PC-3 (cell line): ENCODE measurements around the gene GTPBP2. TPM values are rescaled to one million over a fixed set of nuclear protein-coding genes. Genes with fewer than 3 reads are reported as not detected.
A peak's percentile ranks its signal among the peaks of the same experiment; 100 is the strongest.

ENCODE experiments used
- ATAC-seq: fragments of 200-7000 bp; cut with Tn5 transposase; 2 replicates; pipeline ENCODE4 v1.9.1; 2020; ENCODE audit warnings: mild to moderate bottlenecking, moderate library complexity
- BruUV-seq: library from RNA; stranded (reverse); fragments of 400-500 nt; replicated peaks from 2 replicates; lab custom pipeline; 2021; lab: Mats Ljungman, UMichigan
- CTCF ChIA-PET: fragments of 300-600 bp; sonication (Branson Sonifier 250); formaldehyde crosslinking; loops from one replicate; lab custom pipeline; 2022; ENCODE audit warnings: antibody characterized with exemption; lab: Charles Lee
- POLR2A ChIA-PET: fragments of 300-600 bp; sonication (Branson Sonifier 250); formaldehyde crosslinking; loops from one replicate; lab custom pipeline; 2022; ENCODE audit warnings: antibody characterized with exemption; ENCODE audit not compliant: unreplicated experiment; lab: Charles Lee
- DNase-seq: peaks from one replicate; pipeline ENCODE4 v3.0.0-alpha.2; 2015
- H2AFZ ChIP-seq: fragments of 300-600 bp; sonication (generic); 2 replicates; pipeline ENCODE4 v1.6.0; 2016; ENCODE audit warnings: antibody characterized with exemption, low read length
- H3F3A ChIP-seq: fragments of 300-600 bp; sonication (generic); one replicate; pipeline ENCODE4 v1.6.0; 2017; ENCODE audit warnings: antibody characterized with exemption, low read length, control low read depth, mild to moderate bottlenecking; ENCODE audit not compliant: unreplicated experiment
- H3K27ac ChIP-seq: fragments of 300-600 bp; sonication (generic); 2 replicates; pipeline ENCODE4 v1.5.1; 2016; ENCODE audit warnings: mild to moderate bottlenecking, low read length
- H3K27me3 ChIP-seq: fragments of 300-600 bp; sonication (generic); 2 replicates; pipeline ENCODE4 v1.6.1; 2016; ENCODE audit warnings: low read length, mixed read lengths
- H3K36me3 ChIP-seq: fragments of 300-600 bp; sonication (generic); 2 replicates; pipeline ENCODE4 v1.6.1; 2016; ENCODE audit warnings: low read depth, mixed run types, low read length, mixed read lengths
- H3K4me1 ChIP-seq: fragments of 300-600 bp; sonication (generic); 2 replicates; pipeline ENCODE4 v1.5.1; 2016; ENCODE audit warnings: low read length; ENCODE audit not compliant: insufficient read depth
- H3K4me2 ChIP-seq: fragments of 300-600 bp; sonication (generic); 2 replicates; pipeline ENCODE4 v1.6.0; 2016; ENCODE audit warnings: low read length
- H3K4me3 ChIP-seq: fragments of 300-600 bp; sonication (generic); 2 replicates; pipeline ENCODE4 v1.5.1; 2016; ENCODE audit warnings: mild to moderate bottlenecking, low read length, mixed read lengths
- H3K79me2 ChIP-seq: fragments of 300-600 bp; sonication (generic); 2 replicates; pipeline ENCODE4 v1.6.1; 2017; ENCODE audit warnings: low read length, mixed read lengths
- H3K9ac ChIP-seq: fragments of 300-600 bp; sonication (generic); 2 replicates; pipeline ENCODE4 v1.6.0; 2016; ENCODE audit warnings: mild to moderate bottlenecking, low read length
- H3K9me2 ChIP-seq: fragments of 300-600 bp; sonication (generic); replicated peaks from 2 replicates; pipeline ENCODE4 v1.6.1; 2016; ENCODE audit warnings: mixed run types, low read length, mixed read lengths
- H3K9me3 ChIP-seq: fragments of 300-600 bp; sonication (generic); 2 replicates; pipeline ENCODE4 v1.6.1; 2016; ENCODE audit warnings: low read length, mixed read lengths
- H4K20me1 ChIP-seq: fragments of 300-600 bp; sonication (generic); 2 replicates; pipeline ENCODE4 v1.6.1; 2016; ENCODE audit warnings: low read length, mixed read lengths
- CTCF ChIP-seq: fragments of 300-600 bp; sonication (generic); conservative IDR thresholded peaks from 2 replicates; pipeline ENCODE4 v1.5.1; 2017; ENCODE audit warnings: antibody characterized with exemption, low read depth, mild to moderate bottlenecking, low read length
- EZH2 ChIP-seq: fragments of 300-600 bp; sonication (generic); IDR thresholded peaks from one replicate; pipeline ENCODE4 v1.6.1; 2017; ENCODE audit warnings: antibody characterized with exemption, mild to moderate bottlenecking, low read length; ENCODE audit not compliant: unreplicated experiment
- EZH2phosphoT487 ChIP-seq: fragments of 300-600 bp; sonication (generic); IDR thresholded peaks from 2 replicates; pipeline ENCODE4 v1.6.1; 2018; ENCODE audit warnings: mild to moderate bottlenecking, antibody characterized with exemption, low read length, borderline replicate concordance
- intact Hi-C: fragments of 100-400 bp; cut with micrococcal nuclease; formaldehyde crosslinking; loops from 2 replicates; pipeline ENCODE4 v1.9.0; 2023
- total RNA-seq: library from RNA; depleted of rRNA; stranded (reverse); fragments of >200 nt; gene quantifications from 2 replicates; pipeline ENCODE4 v1.2.3, GENCODE V29; 2014

The GTPBP2 gene
- total RNA-seq, 1 experiment from 2014 or later: 38.1 TPM

- H3K9me3 ChIP-seq: no peaks in the 10 kb centered on the region
- no peaks in the 10 kb centered on the region for H3K27me3 ChIP-seq
- no peaks in the 10 kb centered on the region for H3K9me2 ChIP-seq
- peaks cover 19% of the 10 kb centered on the region for H3K36me3 ChIP-seq
- ChIA-PET CTCF (interaction anchor here (0.5 to 1.1 kb wide), 3 partner anchors 100 to 103 kb away, joined by 3 to 5 read pairs (median 3); partner anchors contain the start of gene VEGFA), POLR2A (no interaction called here)
- H3K4me1 ChIP-seq: peaks cover 42% of the 10 kb centered on the region
- no peaks in the 10 kb centered on the region for H3K79me2 ChIP-seq
- TF ChIP-seq EZH2 (no peak), CTCF (no peak), EZH2phosphoT487 (no peak)
- H3K4me2 ChIP-seq: peak overlapping the region; percentile 35
- DNase-seq (peak; percentile 77), ATAC-seq (no peak)
- H3K4me3 ChIP-seq: no peak overlapping the region
- H3K9ac ChIP-seq: peak overlapping the region; percentile 6; the same call in 1 of the 2 replicates
- BruUV-seq: no TSS peak
- H2AFZ ChIP-seq: no peak overlapping the region
- H3K27ac ChIP-seq: peak overlapping the region; percentile 80
- intact Hi-C loops: loop anchor here (5.0 to 10.0 kb wide), 2 partner anchors 55 to 82 kb away; no protein-coding TSS in a partner anchor
- H3F3A ChIP-seq: no peaks in the 10 kb centered on the region
- H4K20me1 ChIP-seq: no peaks in the 10 kb centered on the region
Observed at GRCh38 chr6:43669922-43670622, 41.0 kb upstream of the GTPBP2 start.

GRCh38 chr6:43669050-43669921 is 40.2 kb upstream of the GTPBP2 start:
- no peaks in the 10 kb centered on the region for H3K9me2 ChIP-seq
- no peaks in the 10 kb centered on the region for H3F3A ChIP-seq
- H3K4me2 ChIP-seq: peak overlapping the region; percentile 35
- H3K9me3 ChIP-seq: no peaks in the 10 kb centered on the region
- H3K36me3 ChIP-seq: peaks cover 13% of the 10 kb centered on the region
- CTCF ChIA-PET: interaction anchor here (1.1 kb wide), 1 partner anchor 104 kb away, joined by 3 read pairs; no protein-coding TSS in a partner anchor
- intact Hi-C loops: loop anchor here (5.0 to 10.0 kb wide), 2 partner anchors 56 to 83 kb away; no protein-coding TSS in a partner anchor
- TF ChIP-seq CTCF (no peak), EZH2phosphoT487 (no peak), EZH2 (no peak)
- no peak overlapping the region for H3K4me3 ChIP-seq
- no peak for DNase-seq
- peak overlapping the region; percentile 80 for H3K27ac ChIP-seq
- H3K9ac ChIP-seq: no peak overlapping the region; the same call in 1 of the 2 replicates
- POLR2A ChIA-PET: no interaction called here
- H3K27me3 ChIP-seq: no peaks in the 10 kb centered on the region
- no TSS peak for BruUV-seq
- no peak for ATAC-seq
- H3K79me2 ChIP-seq: no peaks in the 10 kb centered on the region
- H4K20me1 ChIP-seq: no peaks in the 10 kb centered on the region
- H3K4me1 ChIP-seq: peaks cover 46% of the 10 kb centered on the region
- H2AFZ ChIP-seq: no peak overlapping the region
